Measurements from ENCODE around the gene MAPK7.
A peak's percentile ranks its signal among the peaks of the same experiment; 100 is the strongest.
"Not testable (repeated sequence)": the region's sequence is repeated elsewhere in the genome, so short reads cannot be mapped to it uniquely, and the experiment has no call there.

The MAPK7 gene

DNA sequence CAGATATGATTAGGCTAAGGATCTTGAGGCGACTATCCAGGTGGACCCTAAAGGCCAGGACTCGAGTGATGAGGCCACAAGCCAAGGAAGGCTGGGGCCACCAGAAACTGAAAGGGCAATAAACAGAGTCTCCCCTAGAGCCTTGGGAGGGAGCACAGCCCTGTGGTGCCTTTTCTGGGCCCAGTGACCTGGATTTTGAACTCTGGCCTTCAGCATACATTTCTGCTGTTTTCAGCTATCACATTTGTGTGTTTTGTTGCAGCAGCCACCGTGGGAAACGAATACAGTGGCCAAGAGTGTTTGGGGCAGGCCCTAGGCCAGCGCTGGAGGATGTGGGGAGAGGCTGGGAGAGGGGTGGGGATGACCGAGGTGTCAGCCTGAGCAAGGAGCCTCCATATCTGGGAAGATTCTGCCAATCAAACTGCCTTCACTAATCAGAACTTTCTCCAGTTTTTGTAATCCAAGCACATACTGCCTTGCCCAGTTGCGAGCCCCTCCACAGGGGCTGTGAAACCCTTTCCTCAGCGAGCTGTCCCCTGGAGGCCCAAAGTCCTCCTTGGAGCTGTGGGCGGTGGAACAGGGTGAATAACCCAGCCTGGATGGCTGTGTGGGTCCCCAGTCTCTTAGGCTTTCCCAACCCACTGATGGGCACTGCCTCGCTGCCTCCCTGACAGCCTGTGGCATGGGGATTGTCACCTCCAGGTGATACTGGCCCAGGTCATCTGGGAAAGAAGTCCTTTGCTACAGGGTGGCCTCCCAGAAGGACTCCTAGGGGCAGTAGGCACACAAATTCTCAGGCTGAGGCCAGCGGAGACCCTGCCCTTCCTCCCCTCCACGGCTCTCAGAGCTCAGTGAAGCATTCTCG is 32.6 kb upstream of the MAPK7 start:
- TF ChIP-seq EZH2 (IDR thresholded peaks at IDR 0.05) (no peak), POLR2AphosphoS5 (IDR thresholded peaks at IDR 0.05; ENCODE audit: borderline replicate concordance, low read depth, low read length) (no peak), FOXP2 (optimal IDR thresholded peaks at IDR 0.05; ENCODE audit: control extremely low read depth, extremely low read length, insufficient read depth) (no peak)
- Histone ChIP-seq H3K36me3 (ENCODE audit: insufficient read depth, low read length) (no peaks in the 10 kb centered on the region), H3K9ac (ENCODE audit: insufficient read length) (no peak overlapping the region), H3K4me3 (no peak overlapping the region), H3K9me3 (ENCODE audit: low read depth, low read length) (no peaks in the 10 kb centered on the region), H3K27ac (no peak overlapping the region)
- DNase-seq (ENCODE audit: low read depth, low spot score) = no peak

DNA sequence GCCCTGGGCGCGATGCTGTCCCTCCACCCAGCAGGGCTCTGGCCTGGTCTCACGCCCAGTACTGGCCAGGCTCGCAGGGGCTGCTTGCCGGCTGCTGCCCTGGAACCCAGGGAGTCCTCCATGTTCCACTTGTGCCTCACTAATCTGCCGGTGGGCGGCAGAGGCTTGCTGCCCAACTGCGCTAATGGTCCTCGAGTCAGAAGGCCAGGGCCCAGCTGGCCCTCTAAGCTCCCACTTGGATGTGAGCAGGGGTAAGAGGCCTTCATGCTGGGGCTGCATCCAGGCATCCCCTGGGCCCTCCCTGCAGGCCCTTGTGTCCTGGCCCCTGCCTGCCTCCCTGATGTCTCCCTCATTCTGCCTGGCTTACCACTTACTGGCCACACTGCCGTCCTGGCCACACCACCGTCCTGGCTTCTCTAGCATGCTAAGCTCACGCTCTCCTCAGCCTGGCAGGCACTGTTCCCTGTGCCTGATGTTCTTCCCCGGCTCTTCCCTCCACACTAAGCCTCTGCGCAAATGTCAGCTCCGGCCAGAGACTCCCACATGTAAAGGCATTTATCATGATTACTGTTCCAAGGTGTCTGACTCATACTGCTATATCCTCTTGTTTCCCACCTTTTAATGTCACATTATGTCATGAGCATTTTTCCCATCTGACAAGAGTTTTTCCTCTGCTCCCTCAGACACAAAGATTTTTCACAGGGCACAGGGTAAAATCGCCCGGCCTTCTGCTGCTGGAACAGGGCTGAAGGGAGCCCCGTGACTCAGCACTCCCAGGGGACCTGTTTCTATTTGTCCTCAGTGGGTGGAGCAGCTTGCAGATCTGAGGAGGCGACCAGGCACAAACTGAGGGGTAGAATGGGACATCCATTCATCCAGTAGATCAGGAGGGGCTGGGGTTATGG is 31.7 kb upstream of the MAPK7 start:
- Histone ChIP-seq H3K9me3 (ENCODE audit: low read depth, low read length) (no peaks in the 10 kb centered on the region), H3K36me3 (ENCODE audit: insufficient read depth, low read length) (no peaks in the 10 kb centered on the region), H3K4me3 (no peak overlapping the region), H3K27ac (no peak overlapping the region), H3K9ac (ENCODE audit: insufficient read length) (peak overlapping the region; percentile 26)
- TF ChIP-seq FOXP2 (optimal IDR thresholded peaks at IDR 0.05; ENCODE audit: control extremely low read depth, extremely low read length, insufficient read depth) = no peak
- TF ChIP-seq EZH2 (IDR thresholded peaks at IDR 0.05) = no peak
- no peak for DNase-seq (ENCODE audit: low read depth, low spot score)

- H3K36me3 ChIP-seq (ENCODE audit: insufficient read depth, low read length) = no peaks in the 10 kb centered on the region
- H3K27ac ChIP-seq = no peak overlapping the region
- TF ChIP-seq FOXP2 (optimal IDR thresholded peaks at IDR 0.05; ENCODE audit: control extremely low read depth, extremely low read length, insufficient read depth) = no peak
- no peak for TF ChIP-seq EZH2 (IDR thresholded peaks at IDR 0.05)
- no peak for TF ChIP-seq POLR2AphosphoS5 (IDR thresholded peaks at IDR 0.05; ENCODE audit: borderline replicate concordance, low read depth, low read length)
- H3K4me3 ChIP-seq = no peak overlapping the region
- no peak for DNase-seq (ENCODE audit: low read depth, low spot score)
- no peak overlapping the region for H3K9ac ChIP-seq (ENCODE audit: insufficient read length)
- no peaks in the 10 kb centered on the region for H3K9me3 ChIP-seq (ENCODE audit: low read depth, low read length)
Measured at GRCh38 chr17:19347323-19348080, 30.8 kb upstream of the MAPK7 start.

DNA sequence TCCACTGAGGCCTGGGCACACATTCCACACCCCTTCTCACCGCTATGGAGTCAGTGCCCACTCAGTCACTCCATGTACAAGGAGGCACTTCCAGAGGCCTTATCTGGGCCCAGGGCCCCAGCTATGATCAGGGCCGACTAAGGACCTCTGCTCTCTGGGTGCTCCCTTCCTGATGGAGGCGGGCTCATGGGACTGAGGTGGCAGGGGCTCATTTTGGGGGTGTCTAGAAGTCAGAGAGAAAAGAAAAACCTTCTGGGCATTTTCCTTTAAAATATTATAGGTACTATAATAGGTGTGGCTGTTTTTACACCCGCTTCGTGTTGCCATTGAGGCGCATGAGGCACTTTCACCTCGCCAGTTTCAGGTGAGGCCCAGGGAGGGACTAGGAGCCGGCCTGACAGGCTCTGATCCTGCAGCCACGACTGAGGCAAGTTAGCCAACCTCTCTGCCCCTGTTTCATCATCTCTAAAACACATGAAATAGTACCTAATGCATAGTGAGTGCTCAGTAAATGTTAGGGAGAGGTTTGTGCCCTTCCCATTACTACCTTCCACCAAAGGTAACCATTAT is 30.1 kb upstream of the MAPK7 start:
- Histone ChIP-seq H3K9ac (ENCODE audit: insufficient read length) (no peak overlapping the region), H3K9me3 (ENCODE audit: low read depth, low read length) (no peaks in the 10 kb centered on the region), H3K36me3 (ENCODE audit: insufficient read depth, low read length) (no peaks in the 10 kb centered on the region), H3K27ac (no peak overlapping the region), H3K4me3 (no peak overlapping the region)
- no peak for TF ChIP-seq EZH2 (IDR thresholded peaks at IDR 0.05)
- TF ChIP-seq POLR2AphosphoS5 (IDR thresholded peaks at IDR 0.05; ENCODE audit: borderline replicate concordance, low read depth, low read length) = no peak
- no peak for TF ChIP-seq FOXP2 (optimal IDR thresholded peaks at IDR 0.05; ENCODE audit: control extremely low read depth, extremely low read length, insufficient read depth)
- DNase-seq (ENCODE audit: low read depth, low spot score) = no peak

DNA sequence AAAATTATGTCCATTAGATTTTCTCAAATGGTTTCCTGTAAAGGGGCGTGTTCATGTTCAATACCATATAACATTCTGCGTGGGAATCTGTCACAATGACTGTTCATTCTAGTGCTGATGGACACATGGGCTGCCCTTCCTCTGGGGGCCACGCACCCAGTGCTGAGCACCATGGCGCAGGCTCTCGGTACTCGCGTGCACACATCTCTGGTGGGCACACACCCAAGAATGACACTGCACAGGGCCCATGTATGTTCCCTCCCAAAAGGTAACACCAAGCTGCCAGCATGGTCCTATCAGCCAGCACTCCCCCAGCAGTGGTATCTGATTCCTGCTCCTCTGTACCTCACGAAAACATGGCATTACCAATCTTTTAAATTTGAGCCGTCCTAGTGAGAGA is 29.5 kb upstream of the MAPK7 start:
- Histone ChIP-seq H3K9ac (ENCODE audit: insufficient read length) (no peak overlapping the region), H3K9me3 (ENCODE audit: low read depth, low read length) (no peaks in the 10 kb centered on the region), H3K4me3 (no peak overlapping the region), H3K36me3 (ENCODE audit: insufficient read depth, low read length) (no peaks in the 10 kb centered on the region), H3K27ac (no peak overlapping the region)
- TF ChIP-seq EZH2 (IDR thresholded peaks at IDR 0.05) (no peak), POLR2AphosphoS5 (IDR thresholded peaks at IDR 0.05; ENCODE audit: borderline replicate concordance, low read depth, low read length) (no peak), FOXP2 (optimal IDR thresholded peaks at IDR 0.05; ENCODE audit: control extremely low read depth, extremely low read length, insufficient read depth) (no peak)
- DNase-seq (ENCODE audit: low read depth, low spot score) = no peak

DNA sequence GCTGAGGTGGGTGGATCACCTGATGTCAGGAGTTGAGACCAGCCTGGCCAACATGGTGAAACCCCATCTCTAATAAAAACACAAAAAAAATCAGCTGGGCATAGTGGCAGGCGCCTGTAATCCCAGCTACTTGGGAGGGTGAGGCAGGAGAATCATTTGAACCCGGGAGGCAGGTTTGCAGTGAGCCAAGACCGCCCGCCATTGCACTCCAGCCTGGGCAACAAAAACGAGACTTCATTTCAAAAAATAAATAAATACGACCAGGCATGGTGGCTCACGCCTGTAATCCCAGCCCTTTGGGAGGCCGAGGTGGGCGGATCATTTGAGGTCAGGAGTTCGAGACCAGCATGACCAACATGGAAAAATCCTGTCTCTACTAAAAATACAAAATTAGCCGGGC is 24.9 kb upstream of the MAPK7 start:
- not testable (repeated sequence) for DNase-seq (ENCODE audit: low read depth, low spot score); H3K4me3 ChIP-seq; H3K27ac ChIP-seq; H3K9me3 ChIP-seq (ENCODE audit: low read depth, low read length); H3K36me3 ChIP-seq (ENCODE audit: insufficient read depth, low read length); H3K9ac ChIP-seq (ENCODE audit: insufficient read length)

DNA sequence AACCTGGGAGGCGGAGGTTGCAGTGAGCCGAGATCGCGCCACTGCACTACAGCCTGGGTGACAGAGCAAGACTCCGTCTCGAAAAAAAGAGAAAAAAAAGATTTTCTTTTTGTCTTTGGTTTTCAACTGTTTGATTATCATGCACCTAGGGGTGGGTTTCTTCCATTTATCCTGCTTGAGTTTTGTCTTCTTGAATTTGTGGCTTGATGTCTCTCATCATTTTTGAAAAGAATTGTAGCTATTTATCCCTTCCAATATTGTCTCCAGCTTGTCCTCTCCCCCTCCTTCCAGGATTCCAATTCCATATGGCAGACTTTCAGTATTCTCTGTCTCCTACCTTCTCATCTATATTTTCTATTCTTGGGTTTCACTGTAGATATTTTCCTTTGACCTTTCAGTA is 23.6 kb upstream of the MAPK7 start:
- TF ChIP-seq POLR2AphosphoS5 (IDR thresholded peaks at IDR 0.05; ENCODE audit: borderline replicate concordance, low read depth, low read length) = no peak
- TF ChIP-seq FOXP2 (optimal IDR thresholded peaks at IDR 0.05; ENCODE audit: control extremely low read depth, extremely low read length, insufficient read depth) = no peak
- no peak for TF ChIP-seq EZH2 (IDR thresholded peaks at IDR 0.05)
- Histone ChIP-seq H3K9me3 (ENCODE audit: low read depth, low read length) (no peaks in the 10 kb centered on the region), H3K27ac (no peak overlapping the region)

GRCh38 chr17:19357351-19357750 is 20.9 kb upstream of the MAPK7 start:
- Histone ChIP-seq H3K9ac (ENCODE audit: insufficient read length) (no peak overlapping the region), H3K4me3 (no peak overlapping the region), H3K36me3 (ENCODE audit: insufficient read depth, low read length) (no peaks in the 10 kb centered on the region), H3K27ac (no peak overlapping the region), H3K9me3 (ENCODE audit: low read depth, low read length) (no peaks in the 10 kb centered on the region)
- no peak for DNase-seq (ENCODE audit: low read depth, low spot score)
- TF ChIP-seq FOXP2 (optimal IDR thresholded peaks at IDR 0.05; ENCODE audit: control extremely low read depth, extremely low read length, insufficient read depth) = no peak
- TF ChIP-seq POLR2AphosphoS5 (IDR thresholded peaks at IDR 0.05; ENCODE audit: borderline replicate concordance, low read depth, low read length) = no peak
- TF ChIP-seq EZH2 (IDR thresholded peaks at IDR 0.05) = no peak

More for the DNA sequence above, 23.6 kb upstream of the MAPK7 start:
- Histone ChIP-seq H3K36me3 (ENCODE audit: insufficient read depth, low read length) (no peaks in the 10 kb centered on the region), H3K4me3 (no peak overlapping the region), H3K9ac (ENCODE audit: insufficient read length) (no peak overlapping the region)
- no peak for DNase-seq (ENCODE audit: low read depth, low spot score)
